K562 (cell line): Measurements from ENCODE around the gene GRIN1. TPM values are rescaled to one million over a fixed set of nuclear protein-coding genes. Genes with fewer than 3 reads are reported as not detected.
A peak's percentile ranks its signal among the peaks of the same experiment; 100 is the strongest.

Experiments
- ATAC-seq: fragments of 200-7000 bp; cut with Tn5 transposase; 3 replicates; pipeline ENCODE4 v1.9.1; 2020; ENCODE audit warnings: moderate library complexity
- BruUV-seq: library from RNA; stranded (reverse); fragments of 400-500 nt; replicated peaks from 2 replicates; lab custom pipeline; 2021; lab: Mats Ljungman, UMichigan
- CTCF ChIA-PET: fragments of 300-600 bp; formaldehyde crosslinking; extraction: SDS; loops from one replicate; lab custom pipeline; 2021; ENCODE audit warnings: low intra/inter-chr PET ratio; lab: Yijun Ruan, JAX
- POLR2A ChIA-PET: fragments of 300-600, 350-650 bp; sonication (Branson Sonifier 250); formaldehyde crosslinking; extraction: SDS; loops from one replicate; lab custom pipeline; 2021; ENCODE audit warnings: antibody characterized with exemption, inconsistent platforms; lab: Yijun Ruan, JAX
- DNase-seq, 4 experiments: peaks; one replicate each; pipeline versions ENCODE4 v3.0.0 to v3.0.0-alpha.2; 2011 to 2018; ENCODE audit warnings: low spot score in 3 of 4, mixed read lengths in 3 of 4; ENCODE audit errors: extremely low read depth in 1 of 4
- FAIRE-seq: peaks from 2 replicates; lab custom pipeline; 2011; peaks lifted over from hg19 to GRCh38; lab: Jason Lieb, UNC
- H2AFZ ChIP-seq: 2 replicates; pipeline ENCODE4 v1.6.0; 2011; ENCODE audit warnings: low read depth, low read length, control low read depth, inconsistent platforms
- H3K27ac ChIP-seq: fragments of 200-600 bp; 3 replicates; pipeline ENCODE4 v1.8.0; 2011; ENCODE audit warnings: low read depth, mild to moderate bottlenecking, control low read depth, inconsistent platforms, low read length, moderate library complexity, mixed read lengths; ENCODE audit errors: extremely low read depth
- H3K27me3 ChIP-seq, 2 experiments: fragments of 300-600 bp in 1 of 2; 2 replicates in 1 of 2; 3 replicates in 1 of 2; pipeline versions ENCODE4 v1.6.0 to v1.8.0; 2011; ENCODE audit warnings: inconsistent platforms in 2 of 2, low read length in 2 of 2, mild to moderate bottlenecking in 1 of 2, mixed read lengths in 1 of 2, moderate library complexity in 1 of 2; ENCODE audit not compliant: control insufficient read depth in 2 of 2, insufficient read depth in 2 of 2
- H3K36me3 ChIP-seq: fragments of 300-600 bp; 3 replicates; pipeline ENCODE4 v1.8.0; 2011; ENCODE audit warnings: mild to moderate bottlenecking, low read length, inconsistent platforms; ENCODE audit not compliant: control insufficient read depth, insufficient read depth
- H3K4me1 ChIP-seq, 2 experiments: fragments of 200-600 bp in 1 of 2; replicated peaks in 1 of 2; 2 replicates in 1 of 2; 3 replicates in 1 of 2; pipeline versions ENCODE4 v1.5.1 to v1.8.0; 2011; ENCODE audit warnings: inconsistent platforms in 2 of 2, low read length in 2 of 2, mild to moderate bottlenecking in 1 of 2, mixed read lengths in 1 of 2, moderate library complexity in 1 of 2; ENCODE audit not compliant: control insufficient read depth in 2 of 2, insufficient read depth in 2 of 2
- H3K4me2 ChIP-seq: 2 replicates; pipeline ENCODE4 v1.6.1; 2011; ENCODE audit warnings: low read length, control low read depth, inconsistent platforms, mixed read lengths; ENCODE audit not compliant: insufficient read depth
- H3K4me3 ChIP-seq: fragments of 200-600 bp; sonication (generic), shearing (Covaris generic); 2 replicates; pipeline ENCODE4 v1.5.1; 2016; ENCODE audit warnings: control low read depth, inconsistent platforms
- H3K79me2 ChIP-seq: fragments of 200-600 bp; 3 replicates; pipeline ENCODE4 v1.8.0; 2011; ENCODE audit warnings: low read length, inconsistent platforms; ENCODE audit not compliant: control insufficient read depth, insufficient read depth
- H3K9ac ChIP-seq, 2 experiments: 2 replicates each; pipeline versions ENCODE4 v1.6.0 to v1.6.1; 2011; ENCODE audit warnings: low read depth in 2 of 2, low read length in 2 of 2, control low read depth in 1 of 2, inconsistent platforms in 1 of 2, mild to moderate bottlenecking in 1 of 2, mixed read lengths in 1 of 2; ENCODE audit not compliant: insufficient read depth in 1 of 2
- H3K9me1 ChIP-seq: one replicate; pipeline ENCODE4 v1.6.0; 2011; ENCODE audit warnings: inconsistent platforms, mild to moderate bottlenecking, low read length, moderate library complexity; ENCODE audit not compliant: control insufficient read depth, insufficient read depth
- H3K9me3 ChIP-seq: replicated peaks from 2 replicates; pipeline ENCODE4 v1.5.1; 2011; ENCODE audit warnings: low read depth, low read length, inconsistent platforms; ENCODE audit not compliant: control insufficient read depth, insufficient read depth
- H4K20me1 ChIP-seq: replicated peaks from 2 replicates; pipeline ENCODE4 v1.6.1; 2011; ENCODE audit warnings: low read length, inconsistent platforms, mixed read lengths; ENCODE audit not compliant: control insufficient read depth, insufficient read depth
- HDAC3 ChIP-seq: fragments of 450-650 bp; IDR thresholded peaks from 2 replicates; pipeline ENCODE4 v1.6.1; 2018; ENCODE audit warnings: borderline replicate concordance, mild to moderate bottlenecking, moderate library complexity; ENCODE audit not compliant: partially characterized antibody
- POLR2AphosphoS2 ChIP-seq: IDR thresholded peaks from 2 replicates; pipeline ENCODE4 v1.6.1; 2012; ENCODE audit warnings: low read length, improper control_type of control experiment
- POLR2G ChIP-seq: fragments of 200-400 bp; formaldehyde crosslinking; IDR thresholded peaks from 2 replicates; pipeline ENCODE4 v1.6.1; 2017; ENCODE audit warnings: low read depth, mild to moderate bottlenecking, antibody characterized with exemption, low read length, moderate library complexity
- RBFOX2 ChIP-seq: fragments of 200-400 bp; formaldehyde crosslinking; IDR thresholded peaks from 2 replicates; pipeline ENCODE4 v1.6.1; 2017; ENCODE audit warnings: low read depth, mild to moderate bottlenecking, low read length, moderate library complexity
- TGIF2 ChIP-seq: sonication (generic); formaldehyde crosslinking; IDR thresholded peaks from 2 replicates; pipeline ENCODE4 v1.8.1; 2022; ENCODE audit warnings: mild to moderate bottlenecking, missing genetic modification reagents, moderate library complexity
- WGBS: fragments of 100-300 bp; shearing (Covaris generic); methylation state at CpG from one replicate; pipeline ENCODE4 v1.1.6; 2016; ENCODE audit warnings: low coverage, mixed read lengths; ENCODE audit not compliant: insufficient coverage; ENCODE audit errors: missing lambda C conversion rate; 5-methylcytosine and 5-hydroxymethylcytosine counted together
- in situ Hi-C: fragments of 300-500 bp; cut with MboI; formaldehyde crosslinking; loops from 4 replicates; pipeline ENCODE4 v1.15.0; 2018; ENCODE audit warnings: inconsistent platforms, mixed read lengths
- intact Hi-C: fragments of 100-400 bp; cut with micrococcal nuclease; formaldehyde crosslinking; loops from 2 replicates; pipeline ENCODE4 v1.14.2; 2022
- polyA plus RNA-seq, 8 experiments: library from polyadenylated mRNA; depleted of rRNA in 4 of 8; stranded (reverse) in 5 of 8; unstranded in 3 of 8; fragments of >200 nt; fragmentation: Nextera tagmentation in 2 of 8; fragmentation: Illumina TruSeq in 1 of 8; extraction: Ambion mirVana in 2 of 8; extraction: Trizol in 1 of 8; gene quantifications; 2 replicates each; pipeline versions ENCODE4 v1.2.1 to v1.2.3, GENCODE V29; 2011 to 2014; ENCODE audit warnings: inconsistent platforms in 1 of 8, missing spikeins in 1 of 8
- total RNA-seq, 7 experiments: library from RNA; depleted of rRNA in 6 of 7; stranded (reverse); fragments of >200 nt in 6 of 7; fragmentation: Illumina TruSeq in 2 of 7; extraction: Trizol in 2 of 7; gene quantifications; 2 replicates each; pipeline versions ENCODE4 v1.2.1 to v1.2.3, GENCODE V29; 2011 to 2021; ENCODE audit warnings: low replicate concordance in 1 of 7

GRIN1 gene
- total and polyA plus RNA-seq, 9 of the 15 experiments (the other 6 are each of a cell fraction or from before 2014, with no cell fraction given) = 0.03 to 0.35 (median 0.16) TPM; not detected in 6

DNA sequence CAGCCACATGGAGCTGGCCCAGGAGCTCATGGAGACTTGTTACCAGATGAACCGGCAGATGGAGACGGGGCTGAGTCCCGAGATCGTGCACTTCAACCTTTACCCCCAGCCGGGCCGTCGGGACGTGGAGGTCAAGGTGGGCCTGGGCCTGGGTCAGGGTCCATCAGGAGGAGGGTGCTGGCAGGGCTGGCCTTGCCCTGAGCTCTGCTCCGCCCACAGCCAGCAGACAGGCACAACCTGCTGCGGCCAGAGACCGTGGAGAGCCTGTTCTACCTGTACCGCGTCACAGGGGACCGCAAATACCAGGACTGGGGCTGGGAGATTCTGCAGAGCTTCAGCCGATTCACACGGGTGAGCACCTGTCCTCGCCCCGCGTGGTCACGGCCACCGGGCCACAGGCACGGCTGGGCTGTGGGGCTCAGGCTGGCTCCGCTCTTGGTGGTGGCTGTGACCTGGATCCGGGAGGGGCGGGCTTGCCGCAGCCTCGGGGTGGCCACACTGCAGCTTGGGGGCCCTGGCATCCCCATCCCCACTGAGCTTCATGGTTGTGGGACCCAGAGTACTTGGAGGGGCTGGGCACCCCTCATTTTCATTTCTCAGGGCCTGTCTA lies 31.5 kb upstream of the GRIN1 start:
- Histone ChIP-seq H3K4me2 (no peak overlapping the region), H3K9me3 (peaks cover 14% of the 10 kb centered on the region), H3K79me2 (peaks cover 2% of the 10 kb centered on the region; the same call in 1 of the 3 replicates), H3K4me1 (peaks cover 0 to 54% of the 10 kb centered on the region in 2 experiments; a peak in 2 of 5 replicates)
- TF ChIP-seq POLR2G (peak; percentile 48), POLR2AphosphoS2 (0 out of 2 replicates have a peak, but pooled peaks have one; percentile 19), RBFOX2 (0 out of 2 replicates have a peak, but pooled peaks have one; percentile 0), HDAC3 (no peak), TGIF2 (CRISPR knock-in tag) (no peak)
- TF ChIP-seq, all 486 proteins: peak for 3
- WGBS = 92% methylated on average over 9 of the region's 27 CpGs
- FAIRE-seq = no peak
- no peak overlapping the region for H2AFZ ChIP-seq
- no peak overlapping the region for H3K4me3 ChIP-seq
- POLR2A ChIA-PET = interaction anchor here (0.7 to 1.2 kb wide), 8 partner anchors 8 to 24 kb away, joined by 3 to 5 read pairs (median 4); partner anchors contain the start of gene MAN1B1
- CTCF ChIA-PET = no interaction called here
- in situ Hi-C loops (no loop called here), intact Hi-C loops (no loop called here)
- BruUV-seq = no TSS peak
- H3K9ac ChIP-seq = no peak overlapping the region
- no peak for ATAC-seq
- H3K27ac ChIP-seq = no peak overlapping the region
- H3K9me1 ChIP-seq = no peaks in the 10 kb centered on the region
- H4K20me1 ChIP-seq = no peaks in the 10 kb centered on the region
- peaks cover 97% of the 10 kb centered on the region for H3K36me3 ChIP-seq
- no peak for DNase-seq
- H3K27me3 ChIP-seq = no peaks in the 10 kb centered on the region
